22Rv1 (cell line): Measurements from ENCODE around the gene CFAP157.

Source experiments
- H3K27ac ChIP-seq: fragments of 450-650 bp; 2 replicates; pipeline ENCODE4 v1.5.1; 2017
- ZFX ChIP-seq: fragments of 450-650 bp; IDR thresholded peaks from 2 replicates; pipeline ENCODE4 v1.6.1; 2017; ENCODE audit warnings: antibody characterized with exemption, borderline replicate concordance
- TF ChIP-seq, protein P1 (sequence below): fragments of 450-650 bp; IDR thresholded peaks from 2 replicates; pipeline ENCODE4 v1.5.1; 2017; ENCODE audit warnings: mild to moderate bottlenecking

CFAP157 gene

DNA sequence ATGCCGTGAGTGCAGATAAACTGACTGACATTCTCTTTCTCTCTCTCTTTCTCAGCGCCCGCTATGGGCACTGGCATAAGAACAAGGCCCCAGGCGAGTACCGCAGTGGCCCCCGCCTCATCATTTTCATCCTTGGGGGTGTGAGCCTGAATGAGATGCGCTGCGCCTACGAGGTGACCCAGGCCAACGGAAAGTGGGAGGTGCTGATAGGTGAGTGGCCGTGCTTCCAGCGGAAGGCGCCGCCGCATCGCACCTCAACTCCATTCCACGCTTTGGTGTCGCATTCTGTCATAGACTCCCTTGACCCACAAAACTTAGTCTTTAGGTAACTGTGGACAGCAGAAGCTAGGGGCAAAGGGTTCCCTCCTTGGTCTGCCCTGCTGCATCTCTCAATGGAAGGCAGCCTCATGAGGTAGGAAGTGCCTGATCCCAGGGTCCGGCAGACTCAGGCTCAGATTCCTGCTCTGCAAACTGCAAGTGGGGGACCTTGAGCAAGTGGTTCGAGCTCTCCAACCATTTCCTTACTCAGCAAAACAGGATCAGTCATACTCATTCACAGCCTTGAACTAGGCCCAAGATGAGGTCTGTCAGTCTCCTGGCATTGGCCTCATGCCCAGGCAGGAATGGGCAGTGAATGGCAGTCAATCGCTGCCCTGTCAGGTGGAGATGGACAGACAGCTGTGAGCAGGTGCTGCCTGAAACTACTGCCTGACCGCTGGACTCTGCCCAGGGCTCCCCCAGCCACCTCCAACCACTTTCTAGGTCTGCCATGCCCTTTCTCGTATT, 24.2 kb upstream of the CFAP157 start:
- H3K27ac ChIP-seq = no peak overlapping the region
- TF ChIP-seq ZFX = no peak
- TF ChIP-seq, protein P1, sequence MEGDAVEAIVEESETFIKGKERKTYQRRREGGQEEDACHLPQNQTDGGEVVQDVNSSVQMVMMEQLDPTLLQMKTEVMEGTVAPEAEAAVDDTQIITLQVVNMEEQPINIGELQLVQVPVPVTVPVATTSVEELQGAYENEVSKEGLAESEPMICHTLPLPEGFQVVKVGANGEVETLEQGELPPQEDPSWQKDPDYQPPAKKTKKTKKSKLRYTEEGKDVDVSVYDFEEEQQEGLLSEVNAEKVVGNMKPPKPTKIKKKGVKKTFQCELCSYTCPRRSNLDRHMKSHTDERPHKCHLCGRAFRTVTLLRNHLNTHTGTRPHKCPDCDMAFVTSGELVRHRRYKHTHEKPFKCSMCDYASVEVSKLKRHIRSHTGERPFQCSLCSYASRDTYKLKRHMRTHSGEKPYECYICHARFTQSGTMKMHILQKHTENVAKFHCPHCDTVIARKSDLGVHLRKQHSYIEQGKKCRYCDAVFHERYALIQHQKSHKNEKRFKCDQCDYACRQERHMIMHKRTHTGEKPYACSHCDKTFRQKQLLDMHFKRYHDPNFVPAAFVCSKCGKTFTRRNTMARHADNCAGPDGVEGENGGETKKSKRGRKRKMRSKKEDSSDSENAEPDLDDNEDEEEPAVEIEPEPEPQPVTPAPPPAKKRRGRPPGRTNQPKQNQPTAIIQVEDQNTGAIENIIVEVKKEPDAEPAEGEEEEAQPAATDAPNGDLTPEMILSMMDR = no peak

DNA sequence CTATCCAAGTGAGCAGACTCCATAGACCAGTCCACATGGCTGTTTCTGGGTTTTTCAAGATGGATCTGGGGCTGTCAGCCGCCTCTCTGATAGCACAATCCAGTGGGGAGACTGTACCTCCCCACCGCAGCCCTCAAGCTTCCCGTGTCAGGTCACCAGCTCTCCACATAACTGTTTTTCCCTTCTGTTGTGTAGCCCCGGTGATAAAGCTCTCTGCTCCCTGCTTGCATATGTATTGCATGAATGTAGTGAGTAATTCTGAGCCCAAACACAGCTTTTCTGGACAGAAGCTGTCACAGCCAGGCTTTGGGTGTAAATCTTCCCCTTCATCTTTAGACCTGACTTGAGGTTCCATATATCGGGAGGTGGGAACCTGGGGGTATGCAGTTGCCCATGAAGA, 23.1 kb upstream of the CFAP157 start:
- TF ChIP-seq, protein P1 = no peak
- TF ChIP-seq ZFX = no peak
- H3K27ac ChIP-seq = no peak overlapping the region

DNA sequence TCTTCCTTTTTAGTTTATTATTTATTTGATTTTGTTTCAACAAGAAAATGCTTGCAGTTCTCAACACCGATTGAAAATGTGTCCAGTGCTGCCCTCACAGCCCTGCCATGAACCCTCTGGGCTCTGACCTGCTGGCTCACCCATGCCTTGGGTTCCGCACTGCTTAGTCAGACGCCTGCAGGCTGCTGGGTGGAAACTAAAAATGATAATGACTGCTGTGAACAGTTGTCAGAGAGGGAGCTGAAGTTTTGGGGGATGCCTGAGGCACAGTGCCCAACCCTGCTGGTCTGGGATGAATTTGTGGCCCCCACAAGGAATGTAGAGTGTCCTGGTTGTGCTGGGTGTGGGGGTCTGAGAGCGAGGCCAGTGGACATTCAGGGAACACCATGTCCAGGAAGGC, 22.2 kb upstream of the CFAP157 start:
- no peak overlapping the region for H3K27ac ChIP-seq

DNA sequence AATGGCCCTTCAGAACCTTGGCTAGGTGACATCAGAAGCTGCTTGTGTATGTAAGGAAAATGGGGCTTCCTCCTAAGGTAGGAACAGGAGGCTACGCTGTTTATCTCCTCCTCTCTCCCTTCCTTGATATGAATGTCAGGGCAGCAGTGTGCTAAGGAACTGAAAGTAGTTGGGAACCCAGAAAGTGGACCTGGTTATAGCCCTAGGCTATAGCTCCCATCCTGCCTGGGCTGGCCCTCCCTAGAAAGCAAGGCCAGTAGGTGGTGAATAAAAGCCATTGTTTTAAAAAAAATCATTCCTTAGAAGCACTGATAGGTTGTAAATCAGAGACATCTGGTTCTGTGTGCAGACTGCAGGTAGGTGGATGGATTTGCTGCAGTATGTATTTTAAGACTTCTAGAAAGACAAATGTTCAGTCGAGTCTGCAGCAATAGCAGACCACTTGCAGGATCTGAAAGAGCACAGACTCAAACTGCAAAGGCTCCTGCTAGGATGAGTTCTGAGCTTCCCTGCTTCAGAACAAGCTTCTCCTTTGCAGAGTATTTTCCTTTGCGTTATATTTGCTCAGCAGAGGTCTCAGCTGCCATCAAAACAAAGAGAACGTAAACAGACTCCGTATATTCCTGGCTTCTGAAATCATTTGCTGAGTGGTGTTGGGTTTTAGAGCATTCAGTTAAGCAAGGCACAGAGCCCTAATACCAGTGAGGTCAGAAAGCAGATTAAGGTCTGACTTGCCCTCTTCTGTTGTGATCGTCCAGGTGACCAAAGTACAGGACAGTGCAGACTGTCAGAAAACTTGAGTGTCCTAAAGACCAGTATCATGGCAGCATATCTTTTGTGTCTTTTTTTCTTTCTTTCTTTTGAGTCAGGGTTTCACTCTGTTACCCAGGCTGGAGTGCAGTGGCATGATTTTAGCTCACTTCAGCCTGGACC, 20.1 kb upstream of the CFAP157 start:
- H3K27ac ChIP-seq = no peak overlapping the region

More for the DNA sequence above, 22.2 kb upstream of the CFAP157 start:
- TF ChIP-seq, protein P1 = no peak
- no peak for TF ChIP-seq ZFX

DNA sequence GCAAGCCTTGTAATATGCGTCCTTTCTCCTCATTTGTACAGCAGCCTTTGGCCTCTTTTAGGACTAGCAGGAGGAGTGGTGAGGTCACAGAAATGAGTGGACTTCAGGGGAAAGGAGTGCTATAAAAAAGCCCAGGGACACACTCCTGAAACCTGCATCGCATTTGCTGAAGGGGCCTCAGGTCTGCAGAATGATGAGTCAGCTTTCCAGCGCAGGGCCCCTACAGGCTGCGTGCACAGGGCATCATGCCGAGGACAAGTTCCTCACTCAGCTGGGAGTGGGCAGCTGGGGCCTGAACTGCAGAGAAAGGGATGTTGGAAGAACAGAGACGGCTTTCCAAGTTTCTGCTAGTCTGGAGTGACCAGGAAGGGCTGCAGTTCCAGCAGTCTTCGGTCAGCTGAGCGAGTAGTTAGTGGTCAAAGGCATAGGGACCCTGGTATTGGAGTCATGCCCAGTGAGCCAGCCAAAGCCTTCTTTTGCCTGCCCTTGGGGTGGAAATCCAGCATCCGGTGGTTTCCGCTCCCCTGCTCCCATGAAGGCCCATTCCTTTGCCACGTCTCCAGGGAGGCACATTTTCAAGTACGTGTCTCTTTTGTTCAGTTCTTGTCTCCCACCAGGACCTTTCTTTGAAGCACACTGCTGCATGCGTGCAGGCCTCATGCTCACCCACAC, 17.3 kb upstream of the CFAP157 start:
- TF ChIP-seq ZFX = no peak
- TF ChIP-seq, protein P1 = no peak
- no peak overlapping the region for H3K27ac ChIP-seq

More for the DNA sequence above, 20.1 kb upstream of the CFAP157 start:
- no peak for TF ChIP-seq ZFX
- TF ChIP-seq, protein P1 = no peak

DNA sequence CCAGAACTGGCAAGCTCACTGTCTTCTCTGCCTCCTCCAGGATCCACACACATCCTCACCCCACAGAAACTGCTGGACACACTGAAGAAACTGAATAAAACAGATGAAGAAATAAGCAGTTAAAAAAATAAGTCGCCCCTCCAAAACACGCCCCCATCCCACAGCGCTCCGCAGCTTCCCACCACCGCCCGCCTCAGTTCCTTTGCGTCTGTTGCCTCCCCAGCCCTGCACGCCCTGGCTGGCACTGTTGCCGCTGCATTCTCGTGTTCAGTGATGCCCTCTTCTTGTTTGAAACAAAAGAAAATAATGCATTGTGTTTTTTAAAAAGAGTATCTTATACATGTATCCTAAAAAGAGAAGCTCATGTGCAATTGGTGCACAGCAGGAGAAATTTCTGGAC, 16.1 kb upstream of the CFAP157 start:
- no peak overlapping the region for H3K27ac ChIP-seq
- TF ChIP-seq, protein P1 = no peak
- TF ChIP-seq ZFX = no peak
